Kidney (tissue), 14 donors: ENCODE results near the gene MORN1. TPM values are rescaled to one million over a fixed set of nuclear protein-coding genes. Genes with fewer than 3 reads are reported as not detected.

Source experiments
- DNase-seq, 5 donors: peaks; one replicate each; pipeline ENCODE4 v3.0.0-alpha.2; 2013 to 2020
- FAIRE-seq: peaks from 2 replicates; lab custom pipeline; 2012; peaks lifted over from hg19 to GRCh38; lab: Jason Lieb, UNC
- H3K27ac ChIP-seq, 2 donors: one replicate each; pipeline ENCODE4 v1.7.0; 2013; ENCODE audit warnings: low read depth in 2 of 2, low read length in 2 of 2, inconsistent platforms in 1 of 2
- H3K27me3 ChIP-seq: one replicate; pipeline ENCODE4 v1.7.1; 2013; ENCODE audit warnings: low read length, inconsistent platforms; ENCODE audit not compliant: control insufficient read depth, insufficient read depth
- H3K36me3 ChIP-seq, 3 donors: one replicate each; pipeline versions ENCODE4 v1.7.0 to v1.7.1; 2013; ENCODE audit warnings: low read length in 3 of 3, control low read depth in 1 of 3, inconsistent platforms in 1 of 3; ENCODE audit not compliant: insufficient read depth in 3 of 3, control insufficient read depth in 2 of 3
- H3K4me1 ChIP-seq, 3 donors: one replicate each; pipeline versions ENCODE4 v1.7.0 to v1.7.1; 2013; ENCODE audit warnings: low read length in 3 of 3, inconsistent platforms in 1 of 3, low read depth in 1 of 3; ENCODE audit not compliant: control insufficient read depth in 2 of 3, insufficient read depth in 2 of 3
- H3K4me3 ChIP-seq, 3 donors: one replicate each; pipeline versions ENCODE4 v1.7.0 to v1.8.1; 2013; ENCODE audit warnings: low read length in 3 of 3, control low read depth in 1 of 3, inconsistent platforms in 1 of 3
- H3K9ac ChIP-seq, 3 donors: one replicate each; pipeline versions ENCODE4 v1.7.0 to v1.7.1; 2013; ENCODE audit warnings: low read length in 3 of 3, control low read depth in 1 of 3, inconsistent platforms in 1 of 3
- H3K9me3 ChIP-seq, 3 donors: one replicate each; pipeline versions ENCODE4 v1.7.0 to v1.7.1; 2013; ENCODE audit warnings: low read length in 3 of 3, control low read depth in 1 of 3, inconsistent platforms in 1 of 3; ENCODE audit not compliant: control insufficient read depth in 2 of 3, insufficient read depth in 1 of 3
- intact Hi-C: fragments of 100-400 bp; cut with DNase I; formaldehyde crosslinking; loops from one replicate; pipeline ENCODE4 v1.11.1; 2022
- polyA plus RNA-seq: library from polyadenylated mRNA; stranded (reverse); fragments of 350-450 nt; fragmentation: Illumina TruSeq; extraction: RNeasy Lipid Tissue Mini Kit (QIAGEN cat#74804); gene quantifications from one replicate; pipeline ENCODE4 v1.2.3, GENCODE V29; 2014; ENCODE audit warnings: low read depth, low replicate concordance; ENCODE audit not compliant: insufficient read depth
- total RNA-seq: library from RNA; stranded (reverse); fragmentation: NEBNext Ultra II Directional; extraction: Animal tissue kit (Norgen Biotek cat#: 25700); gene quantifications from one replicate; pipeline ENCODE4 v1.2.1, GENCODE V29; 2021
- TF ChIP-seq, protein P1 (sequence below): IDR thresholded peaks from 3 replicates; pipeline ENCODE4 v1.5.1; 2012; ENCODE audit warnings: mild to moderate bottlenecking, moderate library complexity, borderline replicate concordance; ENCODE audit not compliant: insufficient read depth; ENCODE audit errors: extremely low read depth
- donor health status: control.
- donor health status: control.
- donor health status: control.
- donor health status: control.
- donor health status: control.
- donor health status: DM: yes; HTN: yes; CAD: no.
- donor health status: Normal renal cell carcinoma (clear cell type).

Gene MORN1
- total and polyA plus RNA-seq, 2 donors from 2014 or later = 9.0 to 24.7 TPM

DNA sequence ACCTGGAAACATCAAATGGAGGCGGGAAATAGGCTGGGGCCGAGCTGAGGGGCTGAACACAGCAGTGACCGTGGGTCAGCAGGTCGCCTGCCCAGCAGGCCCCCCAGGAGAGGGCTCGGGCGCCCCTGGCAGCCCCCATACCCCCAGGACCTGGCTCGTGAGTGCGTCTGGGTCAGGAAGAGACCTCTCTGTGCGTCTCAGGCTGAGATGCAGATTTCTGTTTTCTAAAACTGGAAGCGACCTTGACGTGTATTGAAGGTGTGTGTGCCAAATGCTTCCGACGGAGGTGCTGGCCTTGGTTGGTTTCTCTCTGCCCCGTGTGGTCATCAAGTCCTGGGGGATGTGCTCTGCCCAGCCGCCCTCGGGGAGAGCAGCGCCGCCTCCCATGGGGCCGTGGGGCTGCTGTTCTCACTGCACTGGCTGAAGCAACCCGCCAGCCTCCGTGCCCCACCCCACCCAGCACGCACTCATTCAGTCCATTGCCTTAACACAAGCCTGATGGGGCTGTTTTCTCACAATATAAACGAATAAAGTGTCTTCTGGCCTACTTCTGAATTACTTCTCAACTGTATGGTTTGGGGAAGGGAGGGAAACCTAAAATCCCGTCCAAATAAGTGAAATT, 13.6 kb upstream of the MORN1 start:
- Histone ChIP-seq H3K27me3 (no peaks in the 10 kb centered on the region), H3K27ac (peak overlapping the region; percentile 51 to 59), H3K4me1 (peaks cover 0 to 2% (median 0%) of the 10 kb centered on the region in 3 donors), H3K36me3 (peaks cover 4 to 35% (median 22%) of the 10 kb centered on the region in 3 donors), H3K9me3 (no peaks in the 10 kb centered on the region), H3K4me3 (no peak overlapping the region), H3K9ac (peak overlapping the region in 1 of 3 donors; percentile 19)
- TF ChIP-seq, protein P1, sequence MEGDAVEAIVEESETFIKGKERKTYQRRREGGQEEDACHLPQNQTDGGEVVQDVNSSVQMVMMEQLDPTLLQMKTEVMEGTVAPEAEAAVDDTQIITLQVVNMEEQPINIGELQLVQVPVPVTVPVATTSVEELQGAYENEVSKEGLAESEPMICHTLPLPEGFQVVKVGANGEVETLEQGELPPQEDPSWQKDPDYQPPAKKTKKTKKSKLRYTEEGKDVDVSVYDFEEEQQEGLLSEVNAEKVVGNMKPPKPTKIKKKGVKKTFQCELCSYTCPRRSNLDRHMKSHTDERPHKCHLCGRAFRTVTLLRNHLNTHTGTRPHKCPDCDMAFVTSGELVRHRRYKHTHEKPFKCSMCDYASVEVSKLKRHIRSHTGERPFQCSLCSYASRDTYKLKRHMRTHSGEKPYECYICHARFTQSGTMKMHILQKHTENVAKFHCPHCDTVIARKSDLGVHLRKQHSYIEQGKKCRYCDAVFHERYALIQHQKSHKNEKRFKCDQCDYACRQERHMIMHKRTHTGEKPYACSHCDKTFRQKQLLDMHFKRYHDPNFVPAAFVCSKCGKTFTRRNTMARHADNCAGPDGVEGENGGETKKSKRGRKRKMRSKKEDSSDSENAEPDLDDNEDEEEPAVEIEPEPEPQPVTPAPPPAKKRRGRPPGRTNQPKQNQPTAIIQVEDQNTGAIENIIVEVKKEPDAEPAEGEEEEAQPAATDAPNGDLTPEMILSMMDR = no peak
- FAIRE-seq (no peak), DNase-seq (peak in 1 of 5 donors; percentile 74)
- intact Hi-C loops = no loop called here

DNA sequence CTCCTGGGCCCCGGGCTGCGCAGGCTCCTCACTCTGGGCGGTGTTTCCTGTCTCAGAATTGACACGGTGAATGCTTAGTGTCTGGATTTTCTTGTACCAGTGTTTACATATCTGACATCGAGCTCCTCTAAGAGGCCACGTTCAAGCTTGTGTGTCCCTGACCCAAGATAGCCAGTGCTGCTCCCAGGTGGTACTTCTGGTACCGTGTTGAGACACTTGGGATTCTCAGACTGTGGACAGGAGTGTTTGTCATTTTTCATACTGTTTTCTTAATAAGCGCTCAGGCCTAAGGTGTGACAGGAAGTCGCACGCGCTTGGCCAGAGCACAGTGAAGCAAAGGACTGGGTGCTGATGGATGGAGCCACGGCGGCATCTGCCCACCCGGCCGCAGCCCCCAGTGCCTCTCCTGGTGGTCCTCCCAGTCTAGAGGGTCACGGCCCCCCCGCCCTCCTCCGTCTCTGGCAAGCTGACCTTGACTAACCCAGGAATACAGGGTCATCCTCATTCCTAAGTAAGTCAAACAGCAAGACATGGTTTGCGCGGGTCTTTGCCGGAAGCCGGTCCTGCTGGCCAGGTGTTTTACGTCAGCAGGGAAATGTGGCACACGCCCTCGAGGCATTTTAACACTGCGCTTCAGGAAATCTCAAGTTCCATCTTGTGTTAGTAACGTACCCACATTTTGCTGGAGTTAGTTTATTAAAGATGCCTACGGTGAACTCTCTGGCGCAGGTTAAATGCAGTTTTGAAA, 13.0 kb upstream of the MORN1 start:
- intact Hi-C loops = no loop called here
- Histone ChIP-seq H3K27me3 (no peaks in the 10 kb centered on the region), H3K4me1 (peaks cover 0 to 6% (median 0%) of the 10 kb centered on the region in 3 donors), H3K27ac (peak overlapping the region; percentile 27 to 59), H3K36me3 (peaks cover 6 to 42% (median 25%) of the 10 kb centered on the region in 3 donors), H3K9ac (no peak overlapping the region), H3K9me3 (no peaks in the 10 kb centered on the region), H3K4me3 (no peak overlapping the region)
- FAIRE-seq = no peak
- no peak for DNase-seq
- TF ChIP-seq, protein P1 = no peak

DNA sequence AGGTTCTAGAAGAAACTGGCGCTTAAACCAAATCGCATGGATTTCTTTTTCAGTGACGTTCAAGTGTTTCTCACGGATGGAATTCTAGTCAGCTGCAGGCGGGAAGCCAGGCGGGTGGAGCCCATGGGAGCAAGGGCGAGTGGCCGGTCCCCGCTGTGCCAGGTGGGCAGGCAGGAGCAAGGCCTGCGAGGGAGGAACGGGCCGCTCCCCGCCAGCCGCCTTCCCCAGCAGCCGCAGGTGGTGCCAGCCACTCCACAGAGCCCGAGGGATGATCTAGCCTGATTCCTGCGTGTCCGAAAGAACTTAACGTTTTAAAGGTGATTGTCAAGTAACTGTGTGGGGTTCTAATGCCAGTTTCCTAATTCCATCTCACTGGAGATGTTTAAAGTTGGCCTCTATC, 11.9 kb upstream of the MORN1 start:
- H3K4me1 ChIP-seq = peaks cover 0 to 9% (median 0%) of the 10 kb centered on the region in 3 donors
- H3K9ac ChIP-seq = no peak overlapping the region
- H3K9me3 ChIP-seq = no peaks in the 10 kb centered on the region
- H3K36me3 ChIP-seq = peaks cover 8 to 50% (median 28%) of the 10 kb centered on the region in 3 donors
- H3K27ac ChIP-seq = no peak overlapping the region
- FAIRE-seq (no peak), DNase-seq (peak in 1 of 5 donors; percentile 66)
- intact Hi-C loops = no loop called here
- H3K27me3 ChIP-seq = no peaks in the 10 kb centered on the region
- TF ChIP-seq, protein P1 = no peak
- H3K4me3 ChIP-seq = no peak overlapping the region
